Muscle of arm (tissue), 12 donors: ENCODE results near the gene IRF6. TPM values are rescaled to one million over a fixed set of nuclear protein-coding genes. Genes with fewer than 3 reads are reported as not detected.
"Not testable (repeated sequence)": the region's sequence is repeated elsewhere in the genome, so short reads cannot be mapped to it uniquely, and the experiment has no call there.

Experiments used
- DNase-seq: peaks from one replicate; pipeline ENCODE4 v3.0.0-alpha.2; 2013
- polyA plus RNA-seq, 12 donors: library from polyadenylated mRNA; unstranded; fragments of 120-200 nt; gene quantifications; one replicate each; pipeline ENCODE4 v1.2.1, GENCODE V29; 2013; ENCODE audit not compliant: insufficient read length in 12 of 12

IRF6 gene
- polyA plus RNA-seq, 12 donors, result 0.37 to 30.1 (median 0.75) TPM; not detected in 1

DNA sequence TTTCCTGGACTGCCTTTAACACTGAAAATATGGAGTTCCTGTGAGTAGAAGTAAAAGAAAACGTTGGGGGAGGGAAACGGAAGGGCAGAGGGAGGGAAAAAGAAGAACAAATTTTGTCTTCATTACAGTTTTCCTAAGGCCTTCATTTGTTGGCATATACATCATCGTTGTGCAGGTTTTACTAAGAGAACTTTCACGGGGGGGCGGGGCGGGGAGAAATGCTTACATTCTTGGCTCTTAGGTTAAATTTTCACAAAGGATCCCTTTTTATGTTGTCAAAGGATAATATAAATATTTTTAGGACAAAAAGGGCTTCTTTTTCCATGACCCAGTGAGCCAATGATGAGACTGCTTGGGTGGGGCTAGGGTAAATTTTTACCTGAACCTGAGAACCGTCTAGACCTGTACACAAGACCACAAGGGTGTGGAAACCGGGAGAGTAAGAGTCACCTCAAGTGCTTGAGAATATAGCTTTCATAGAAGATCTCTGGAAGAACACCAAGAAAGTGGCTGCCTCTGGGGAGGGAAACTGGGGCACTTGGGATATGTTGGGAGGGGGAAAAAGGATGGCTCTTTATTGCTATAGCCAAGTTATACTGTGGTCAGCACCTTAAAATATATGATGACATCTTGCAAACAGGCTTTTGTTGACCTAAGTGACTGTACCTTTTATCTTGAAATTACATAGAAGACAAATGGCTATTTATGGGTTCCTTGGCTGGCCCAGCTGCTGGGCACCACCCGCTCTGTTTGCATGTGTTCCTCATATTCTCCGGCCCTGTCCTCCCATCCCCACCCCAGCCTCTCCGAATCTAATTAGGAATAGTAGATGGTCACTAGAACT lies 19.9 kb upstream of the IRF6 start:
- DNase-seq, result no peak

DNA sequence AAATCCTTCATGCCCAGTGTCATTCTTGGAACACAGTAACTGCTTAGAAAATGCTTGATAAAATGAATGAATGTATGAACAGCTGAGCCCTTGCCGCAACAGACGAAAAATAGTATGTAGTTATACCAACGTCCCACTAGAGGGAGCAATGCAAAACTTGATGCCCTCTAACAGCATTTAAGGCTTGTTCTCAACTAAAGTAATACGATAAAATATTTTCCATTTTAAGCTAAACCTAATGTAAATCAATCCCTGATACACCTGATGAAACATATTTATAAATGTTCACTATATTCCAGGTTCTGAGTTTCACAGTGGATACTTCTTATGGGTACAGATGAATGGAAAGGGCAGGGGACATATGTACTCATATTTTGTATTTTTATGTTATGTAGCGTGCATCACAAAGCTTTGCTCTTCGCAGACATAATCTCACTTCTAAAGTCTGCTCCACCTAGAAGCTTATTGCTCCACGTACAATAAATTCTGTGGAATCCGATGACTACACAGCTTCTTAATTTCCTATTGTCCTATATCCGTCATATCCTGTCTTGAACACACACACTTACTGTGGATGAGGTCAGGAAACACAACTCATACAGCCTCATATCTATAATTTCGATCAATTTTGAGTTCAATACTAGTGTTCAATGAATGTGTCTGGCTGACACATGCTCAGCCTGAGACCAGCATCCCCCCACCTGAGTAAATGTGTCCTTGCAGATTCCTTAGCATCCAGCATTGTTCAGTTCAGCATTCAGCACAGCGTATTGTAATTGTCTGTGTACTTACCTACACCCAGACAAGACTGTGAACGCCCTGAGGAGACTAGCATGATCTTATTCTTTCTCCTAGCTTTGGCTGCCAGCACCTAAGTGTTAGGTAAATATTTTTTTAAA lies 17.4 kb upstream of the IRF6 start:
- no peak for DNase-seq

DNA sequence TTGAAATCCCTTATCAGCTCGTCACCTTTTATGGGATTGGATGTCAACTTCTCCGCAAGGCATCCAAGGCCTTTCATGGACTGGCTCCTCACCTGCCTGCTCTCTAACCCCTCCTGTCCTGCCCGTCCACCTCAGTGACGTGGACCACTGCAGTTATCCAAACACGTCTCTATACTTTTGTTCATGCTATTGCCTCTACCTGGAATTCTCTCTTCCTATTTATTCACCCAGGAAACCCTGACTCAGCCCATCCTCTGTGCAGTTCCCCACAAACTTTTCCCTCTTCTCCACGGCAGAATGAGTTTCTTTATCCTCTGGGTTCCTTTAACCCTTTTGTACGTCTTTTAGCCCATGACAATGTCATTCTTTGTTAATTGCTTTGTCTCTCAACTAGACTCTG lies 16.8 kb upstream of the IRF6 start:
- DNase-seq, result no peak

DNA sequence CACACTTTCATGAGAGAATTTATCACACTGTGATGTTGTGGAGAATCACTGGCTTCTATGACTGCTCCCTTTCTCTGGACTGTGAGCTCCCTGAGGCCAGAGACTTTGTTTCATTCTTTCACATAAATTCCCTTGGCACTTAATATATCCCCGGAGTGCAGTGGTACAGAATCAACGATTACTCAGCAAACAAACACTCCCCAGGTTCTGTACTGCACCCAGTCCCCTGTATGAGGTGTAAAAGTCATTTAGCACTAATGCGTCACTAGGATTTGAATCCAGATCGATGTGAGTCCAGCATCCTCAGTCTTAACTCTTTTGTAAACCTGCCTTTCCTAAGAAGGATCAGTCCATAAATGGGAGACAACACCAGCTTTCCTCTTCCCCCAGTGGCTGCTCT lies 15.0 kb upstream of the IRF6 start:
- DNase-seq, result no peak

DNA sequence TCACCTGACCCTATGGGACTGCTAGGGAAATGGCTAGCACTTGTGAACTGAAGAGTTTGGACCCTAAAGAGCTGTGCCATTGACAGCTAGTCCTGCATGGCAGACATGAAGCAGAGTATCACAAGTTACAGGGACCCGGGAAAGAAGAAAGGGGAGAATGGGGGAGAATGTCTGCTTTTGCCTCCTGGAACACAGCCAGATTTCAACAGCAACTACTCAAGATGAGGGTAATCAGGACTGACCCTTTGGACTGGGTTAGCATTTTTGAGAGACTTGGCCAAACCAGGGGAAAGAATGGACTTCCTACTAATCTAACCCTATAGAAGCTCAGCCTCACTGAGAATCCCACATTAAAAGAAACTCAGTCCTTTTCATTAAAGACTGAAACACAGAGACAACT lies 13.1 kb upstream of the IRF6 start:
- no peak for DNase-seq

DNA sequence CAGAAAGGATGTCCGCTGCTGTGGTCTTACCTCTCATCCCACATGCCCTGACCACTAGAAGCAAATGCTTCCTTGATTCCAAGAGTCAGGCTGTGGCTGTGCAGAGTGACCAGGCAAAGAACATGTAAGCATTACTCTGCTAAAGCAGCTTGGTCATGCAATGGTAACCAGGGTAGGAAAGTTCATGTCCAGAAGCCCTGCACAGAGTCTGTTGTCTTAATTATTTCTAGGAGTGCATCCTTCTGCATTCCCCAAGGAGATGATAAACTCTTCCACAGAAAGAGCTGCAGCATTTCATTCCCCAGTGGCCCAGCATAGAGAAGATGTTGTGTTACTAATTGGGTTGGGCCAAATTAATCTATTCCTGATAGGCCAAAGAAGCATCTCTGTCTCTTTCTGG lies 11.7 kb upstream of the IRF6 start:
- DNase-seq, result no peak

DNA sequence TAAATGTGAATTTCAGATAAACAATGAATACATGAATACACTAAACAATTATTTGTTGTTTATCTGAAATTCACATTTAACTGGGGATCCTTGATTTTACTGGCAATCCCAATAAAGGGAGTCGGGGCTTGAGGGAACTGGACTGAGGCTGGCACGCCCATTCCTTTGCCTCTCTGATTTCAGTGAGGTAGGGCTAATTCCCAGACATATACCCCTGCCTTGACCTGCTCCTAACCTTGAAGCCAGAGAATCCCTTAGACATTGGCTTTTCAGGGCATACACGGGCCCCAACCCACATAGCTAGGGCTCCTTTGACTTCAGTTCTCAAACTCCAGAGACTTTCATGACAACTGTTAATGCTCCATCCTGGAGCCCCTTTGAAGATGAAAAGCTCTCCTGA lies 11.0 kb upstream of the IRF6 start:
- DNase-seq, result no peak

DNA sequence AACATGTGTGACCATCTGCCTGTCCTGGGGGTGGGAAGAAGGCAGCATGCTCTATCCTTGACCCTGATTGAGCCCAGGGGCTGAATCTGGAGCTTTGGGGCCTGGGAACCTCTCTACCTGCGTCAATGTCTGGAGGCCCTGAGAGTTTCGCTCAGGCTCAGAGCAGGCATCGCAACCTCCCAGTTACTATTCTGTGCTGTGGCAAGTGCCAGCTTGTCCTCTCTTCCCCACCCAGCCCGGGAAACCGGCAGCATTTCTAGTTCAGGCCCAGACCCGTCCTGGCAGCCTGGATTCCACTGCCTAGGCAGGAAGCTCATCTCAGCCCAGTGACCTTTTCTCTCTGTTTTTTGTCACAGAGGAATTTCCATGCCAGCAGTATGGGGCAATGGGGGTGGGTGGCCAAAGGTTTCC lies 10.0 kb upstream of the IRF6 start:
- no peak for DNase-seq

DNA sequence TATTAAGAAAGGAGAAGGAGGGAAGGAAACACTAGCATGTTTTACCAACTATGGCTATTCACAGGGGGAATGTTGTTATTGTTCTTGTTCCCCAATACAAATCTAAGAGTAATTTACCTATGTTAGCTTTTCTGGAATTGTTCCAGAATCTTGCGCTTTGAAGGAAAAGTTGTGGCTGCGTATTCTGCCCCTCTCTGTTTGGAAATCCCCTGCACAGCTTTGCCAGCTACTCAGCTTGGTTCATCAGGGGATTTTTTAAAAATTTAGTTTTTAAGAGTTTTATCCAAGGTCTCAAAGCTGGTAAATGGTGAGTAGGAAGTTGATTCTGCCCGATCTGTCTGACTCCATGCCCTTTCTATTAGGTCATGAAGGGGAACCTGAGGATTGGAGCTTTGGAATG lies 9.5 kb upstream of the IRF6 start:
- DNase-seq, result no peak

DNA sequence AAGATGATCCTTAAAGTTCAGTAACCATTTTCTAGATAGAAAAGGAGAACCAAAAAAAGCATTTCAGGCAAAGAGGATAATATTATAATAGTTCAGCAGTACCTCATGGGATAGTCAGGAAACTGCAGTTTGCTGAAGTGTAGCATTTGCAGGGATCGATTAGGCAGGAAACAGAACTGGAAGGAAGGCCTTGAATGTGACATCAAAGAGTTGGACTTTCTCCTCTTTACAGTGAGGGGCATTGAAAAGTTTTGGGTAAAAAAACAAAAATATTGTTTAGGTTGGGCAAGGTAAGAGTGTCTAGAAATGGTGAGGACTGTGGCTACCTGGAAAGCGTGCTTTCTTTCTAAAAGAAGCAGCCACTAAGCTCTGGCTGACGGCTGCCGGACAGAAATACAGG lies 8.0 kb upstream of the IRF6 start:
- DNase-seq, result no peak

DNA sequence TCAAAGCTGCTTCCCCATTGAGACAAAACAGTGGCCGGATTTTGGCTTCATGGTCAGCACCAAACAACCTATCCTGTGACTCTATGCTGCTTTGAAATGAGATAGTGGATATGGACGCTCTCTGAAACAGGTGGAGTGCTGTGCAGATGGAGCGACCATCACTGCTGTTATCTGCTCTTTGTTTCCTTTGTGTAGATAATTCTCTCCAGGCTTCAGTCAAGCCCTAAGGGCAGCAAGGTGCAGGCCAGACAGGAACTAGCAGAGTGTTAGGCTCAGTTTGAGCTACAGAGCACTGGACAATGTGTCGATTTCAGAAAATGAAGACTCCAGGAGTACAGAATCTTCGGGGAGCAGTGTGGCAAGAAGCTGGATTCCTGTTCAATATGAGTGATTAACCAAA lies 4.8 kb upstream of the IRF6 start:
- no peak for DNase-seq

DNA sequence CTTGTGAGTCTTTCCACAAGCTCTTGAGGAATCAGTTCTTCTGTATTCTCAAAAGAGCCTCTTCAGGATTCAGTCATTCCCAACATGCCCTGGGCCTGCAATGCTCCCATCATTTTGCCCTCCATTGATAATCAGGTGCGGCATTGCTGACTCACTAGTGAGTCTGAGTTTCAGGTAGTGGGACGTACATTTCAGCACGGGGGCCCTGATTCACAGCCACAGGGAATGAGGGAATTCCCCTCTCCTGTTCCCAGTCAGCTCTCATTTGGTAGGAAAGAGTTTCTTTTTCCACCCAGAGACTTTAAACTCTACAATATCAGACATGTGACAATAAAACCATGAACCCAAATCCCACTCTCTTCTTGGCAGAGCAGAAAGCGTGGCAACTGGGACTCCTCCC lies 3.7 kb upstream of the IRF6 start:
- no peak for DNase-seq

DNA sequence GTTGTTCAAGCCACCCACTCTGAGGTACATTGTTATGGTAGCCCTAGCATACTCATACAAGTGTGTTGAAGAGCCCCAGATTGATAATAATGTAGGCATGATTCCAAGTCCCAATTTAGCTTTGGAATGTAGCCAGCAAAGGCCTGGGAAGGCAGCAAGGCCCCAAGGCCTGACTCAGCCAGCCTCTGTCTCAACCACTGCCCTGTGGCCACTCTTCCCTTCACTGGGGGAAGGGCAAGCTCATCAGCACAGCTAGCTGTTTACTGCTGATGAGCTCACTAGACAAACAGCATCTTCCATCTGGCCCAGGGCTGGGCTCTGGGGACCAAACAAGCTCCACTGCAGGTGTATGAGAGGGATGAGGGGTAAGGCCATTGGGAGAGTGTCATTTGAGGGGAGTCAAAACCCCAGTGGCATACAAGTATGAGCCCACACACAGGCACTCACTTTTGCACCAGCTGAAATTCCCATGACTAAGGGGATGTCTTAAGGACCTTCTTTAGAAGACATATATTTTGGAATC lies 2.2 kb upstream of the IRF6 start:
- no peak for DNase-seq

DNA sequence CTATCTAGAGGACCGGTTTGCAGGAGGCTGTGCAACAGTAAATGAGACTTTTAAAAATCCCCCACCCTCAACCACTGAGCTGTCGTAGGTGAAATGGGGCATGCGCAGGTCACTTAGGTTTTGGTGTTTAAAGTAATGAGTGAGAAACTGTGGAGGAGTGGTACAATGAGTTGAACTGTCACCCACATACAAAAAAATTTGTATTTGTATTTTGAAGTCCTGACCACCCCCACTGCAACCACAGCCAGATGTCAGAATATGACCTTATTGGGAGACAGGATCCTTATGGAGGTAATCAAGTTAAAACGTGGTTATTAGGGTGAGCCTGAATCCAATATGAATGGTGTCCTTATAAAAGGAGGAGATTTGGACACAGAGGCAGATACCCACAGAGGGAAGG lies 1.6 kb upstream of the IRF6 start:
- no peak for DNase-seq

DNA sequence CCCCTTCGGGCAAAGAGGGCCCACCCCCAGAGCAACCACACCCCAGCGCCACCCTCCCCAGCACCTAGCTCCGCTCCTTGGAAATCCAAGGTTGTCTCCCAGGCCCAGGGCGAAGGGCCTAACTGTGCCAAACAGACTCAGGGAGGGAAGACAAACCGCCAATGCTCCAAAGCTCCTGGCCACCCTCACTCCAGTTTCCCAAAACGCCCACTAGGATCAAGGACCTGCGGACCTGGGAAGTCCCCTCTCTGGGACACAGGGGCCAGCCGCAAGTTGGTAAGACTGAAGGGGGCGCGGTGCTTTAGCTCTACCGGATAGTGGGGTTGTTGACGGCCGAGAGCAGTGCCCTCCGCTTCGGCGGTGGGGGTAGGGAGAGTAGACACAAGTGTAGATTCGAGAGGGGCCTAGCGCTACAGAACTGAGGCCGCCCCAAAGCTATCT lies 581 bp downstream of the IRF6 start:
- DNase-seq, result no peak

DNA sequence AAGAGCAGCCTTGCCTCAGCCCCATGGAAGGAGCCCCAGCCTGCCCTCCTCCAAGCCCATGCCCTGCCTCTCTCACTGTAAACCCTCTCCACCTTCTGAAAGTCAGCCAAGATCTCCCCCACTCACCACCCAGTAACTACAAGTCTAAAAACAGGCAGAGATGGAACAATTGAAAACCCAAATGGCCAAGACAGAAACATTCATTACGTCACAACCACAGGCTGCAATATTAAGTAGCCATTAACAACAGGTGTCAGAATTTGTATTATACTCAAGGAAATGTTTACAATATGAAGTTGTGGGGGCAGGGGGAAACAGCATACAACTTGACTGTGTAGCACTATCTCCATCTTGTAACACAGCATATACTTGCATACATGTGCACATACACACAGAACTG lies 2.4 kb downstream of the IRF6 start:
- no peak for DNase-seq

DNA sequence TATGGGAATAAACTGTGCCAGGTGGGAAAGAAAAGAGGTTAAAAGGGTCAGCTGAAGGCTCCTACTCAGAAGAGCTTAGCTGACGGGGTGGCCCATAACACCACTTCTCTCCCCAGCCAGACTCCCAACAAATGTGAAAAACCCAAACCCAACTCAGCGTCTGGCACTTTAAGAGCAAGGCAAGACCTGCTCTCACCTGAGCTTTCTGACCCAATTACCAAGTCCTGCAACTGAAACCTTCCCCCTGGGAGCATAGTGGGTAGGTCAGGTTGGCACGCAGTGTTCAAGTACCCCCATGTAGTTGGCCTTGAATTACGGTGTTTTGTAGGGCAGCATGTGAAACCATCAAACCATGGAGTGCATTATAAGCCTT lies 3.2 kb downstream of the IRF6 start:
- DNase-seq, result no peak

DNA sequence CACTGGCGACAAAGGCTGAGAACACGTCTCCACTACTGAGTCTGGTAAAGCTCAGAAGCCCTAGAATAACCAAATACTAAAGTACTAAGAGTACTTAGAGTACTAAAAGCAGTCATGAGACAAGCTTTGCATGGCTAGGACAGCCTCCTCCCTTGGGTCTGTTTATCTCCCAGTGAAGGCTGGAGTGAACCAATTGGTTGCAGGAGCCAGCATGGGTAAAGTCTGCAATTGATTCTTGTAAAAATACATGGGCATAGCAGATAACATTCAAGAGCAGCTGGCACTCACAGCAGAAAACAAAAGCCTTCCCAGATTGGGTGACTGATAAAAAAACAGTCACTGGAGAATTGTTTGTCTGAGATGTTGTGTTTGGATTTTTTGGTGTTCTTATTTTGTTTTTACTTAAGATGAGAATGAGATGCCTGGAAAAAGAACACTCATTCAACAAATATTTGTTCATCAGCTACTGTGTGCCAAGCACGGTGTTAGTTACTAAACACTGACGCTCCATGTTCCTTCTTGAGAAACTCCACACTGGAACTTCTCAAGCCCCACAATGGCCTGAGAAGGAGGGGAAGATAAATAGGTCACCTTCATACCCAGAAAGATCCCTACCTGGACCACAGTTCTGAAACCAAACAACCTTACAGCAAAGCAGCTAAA lies 3.7 kb downstream of the IRF6 start:
- DNase-seq, result no peak

DNA sequence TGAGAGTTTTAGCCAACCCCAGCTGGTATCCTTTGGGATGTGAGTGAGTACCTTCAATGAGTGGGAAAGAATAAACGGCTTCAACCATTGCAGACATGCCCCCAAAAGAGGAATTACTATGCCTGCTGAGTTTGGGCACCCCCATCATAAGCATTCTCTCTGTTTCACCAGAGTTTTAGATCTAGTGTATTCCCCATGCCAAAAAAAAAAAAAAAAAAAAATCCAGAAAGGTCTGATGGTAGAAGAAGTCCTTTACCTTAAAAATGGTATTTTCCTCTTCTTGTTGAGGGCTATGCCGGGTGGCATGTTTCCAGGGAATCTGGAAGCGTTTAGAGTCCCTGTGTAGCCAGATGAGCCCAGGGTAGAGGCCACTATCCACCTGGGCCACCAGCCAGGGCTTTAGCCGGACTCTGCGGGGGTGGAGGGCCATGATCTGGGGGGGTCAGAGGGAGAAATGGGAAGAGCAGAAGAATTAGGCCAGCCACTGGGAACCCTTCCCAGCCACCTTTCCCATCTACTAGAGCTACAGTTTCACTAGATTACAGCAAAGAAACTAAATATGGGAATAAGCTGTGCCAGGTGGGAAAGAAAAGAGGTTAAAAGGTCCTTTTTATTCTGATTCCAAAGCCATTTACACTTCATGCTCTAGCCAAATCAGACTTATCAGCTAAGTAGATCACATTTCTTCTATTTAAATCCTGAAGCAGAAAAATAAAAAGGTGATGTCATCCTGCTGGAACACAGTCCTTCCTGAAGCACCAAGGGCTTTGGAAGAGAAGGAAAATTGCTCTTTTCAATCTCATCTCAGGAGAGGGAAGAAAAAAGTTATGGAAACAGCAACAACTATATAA lies 4.7 kb downstream of the IRF6 start:
- DNase-seq, result peak; percentile 59

DNA sequence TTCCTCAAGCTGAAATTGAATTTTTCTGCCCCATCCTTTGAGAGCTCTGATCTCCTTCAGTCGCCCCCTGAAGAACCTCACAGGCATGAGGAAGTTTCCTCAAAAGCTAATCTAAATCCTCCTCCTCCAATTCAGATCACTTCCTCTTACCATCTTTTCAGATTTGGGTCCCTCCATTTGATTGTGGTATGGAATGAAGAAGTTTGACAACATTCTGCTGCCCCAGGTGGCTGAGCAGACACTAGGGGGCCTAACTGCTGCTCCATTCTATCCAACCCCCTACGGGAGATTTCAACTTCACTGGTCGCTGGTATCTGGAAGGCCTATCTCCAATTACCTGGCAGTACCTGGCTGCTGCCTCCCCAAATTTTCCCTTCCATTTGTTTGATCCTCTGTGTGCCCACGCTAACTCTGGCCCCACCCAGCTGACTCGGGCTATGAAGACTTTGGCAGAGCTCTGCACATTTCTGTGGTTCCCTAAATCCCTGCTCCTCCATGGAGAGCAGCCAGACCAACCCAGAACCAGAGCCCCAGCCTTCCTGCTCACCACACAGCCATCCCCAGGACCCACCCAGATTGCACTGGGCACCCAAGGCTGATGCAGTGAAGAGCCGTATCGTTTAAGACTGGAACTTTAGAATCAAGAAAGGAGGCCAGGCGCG lies 7.8 kb downstream of the IRF6 start:
- no peak for DNase-seq

DNA sequence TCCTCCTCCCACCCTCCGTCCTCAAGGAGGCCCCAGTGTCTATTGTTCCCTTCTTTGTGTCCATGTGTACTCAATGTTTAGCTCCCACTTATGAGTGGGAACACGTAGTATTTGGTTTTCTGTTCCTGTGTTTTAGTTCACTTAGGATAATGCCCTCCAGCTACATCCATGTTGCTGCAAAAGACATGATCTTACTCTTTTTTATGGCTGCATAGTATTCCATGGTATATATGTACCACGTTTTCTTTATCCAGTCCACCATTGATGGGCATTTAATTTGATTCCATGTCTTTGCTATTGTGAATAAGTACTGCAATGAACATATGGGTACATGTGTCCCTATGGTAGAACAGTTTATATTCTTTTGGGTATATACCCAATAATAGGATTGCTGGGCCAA lies 12.2 kb downstream of the IRF6 start:
- not testable (repeated sequence) for DNase-seq
